ENCODE results near the gene GNL2.
"Not testable (repeated sequence)": the region's sequence is repeated elsewhere in the genome, so short reads cannot be mapped to it uniquely, and the experiment has no call there.

Gene GNL2

DNA sequence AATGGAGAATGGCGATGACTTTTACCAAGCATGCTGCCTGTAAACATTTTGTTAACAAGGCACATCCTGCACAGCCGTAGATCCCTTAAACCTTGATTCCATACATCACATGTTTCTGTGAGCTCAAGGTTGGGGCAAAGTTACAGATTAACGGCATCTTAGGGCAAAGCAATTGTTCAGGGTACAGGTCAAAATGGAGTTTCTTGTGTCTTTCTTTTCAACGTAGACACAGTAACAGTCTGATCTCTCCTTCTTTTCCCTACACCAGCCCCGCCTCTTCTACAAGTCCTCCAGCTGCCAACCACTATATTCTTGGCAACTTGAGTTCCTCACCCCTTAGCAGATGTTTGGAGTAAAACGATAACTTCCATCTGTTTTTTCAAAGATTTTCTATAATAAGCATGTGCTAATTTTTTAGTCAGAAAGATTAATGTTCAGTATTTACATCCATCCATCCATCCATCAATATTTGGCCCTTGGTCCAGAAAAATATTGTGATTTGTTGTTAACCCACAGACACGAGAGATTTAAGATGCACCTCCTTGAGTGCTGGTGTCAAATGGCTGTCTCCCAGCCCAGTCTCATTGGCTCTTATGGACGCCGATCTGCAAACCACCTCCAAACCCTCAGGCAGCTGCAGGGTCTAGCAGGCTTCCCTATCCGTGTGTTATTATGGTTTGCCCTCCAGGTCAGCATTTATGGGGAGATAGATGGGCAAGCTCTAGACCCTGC lies 35.2 kb downstream of the GNL2 start:
- no peak overlapping the region for H3K9ac ChIP-seq (ENCODE audit: low read depth, low read length, poor library complexity, severe bottlenecking)
- no peaks in the 10 kb centered on the region for H3K4me1 ChIP-seq (ENCODE audit: insufficient read depth, low read length, poor library complexity, severe bottlenecking)
- no peak overlapping the region for H3K4me2 ChIP-seq (ENCODE audit: low read depth, low read length, poor library complexity, severe bottlenecking)
- H3K9me2 ChIP-seq (replicated peaks; ENCODE audit: low read depth, low read length) = no peaks in the 10 kb centered on the region
- H3K79me2 ChIP-seq (ENCODE audit: insufficient read depth, low read length) = no peaks in the 10 kb centered on the region
- no peaks in the 10 kb centered on the region for H4K20me1 ChIP-seq (ENCODE audit: insufficient read depth, low read length, poor library complexity, severe bottlenecking)
- peaks cover 4% of the 10 kb centered on the region for H3K27me3 ChIP-seq (ENCODE audit: insufficient read depth, low read length, poor library complexity, severe bottlenecking)
- no peak overlapping the region for H2AFZ ChIP-seq (ENCODE audit: low read length)
- no peaks in the 10 kb centered on the region for H3F3A ChIP-seq (ENCODE audit: low read depth)
- H3K4me3 ChIP-seq (ENCODE audit: low read length, poor library complexity, severe bottlenecking) = no peak overlapping the region
- H3K9me3 ChIP-seq (ENCODE audit: insufficient read depth, low read depth, low read length) = no peaks in the 10 kb centered on the region
- no peak for TF ChIP-seq EZH2phosphoT487 (IDR thresholded peaks at IDR 0.05; ENCODE audit: borderline replicate concordance)
- TF ChIP-seq, protein P1, sequence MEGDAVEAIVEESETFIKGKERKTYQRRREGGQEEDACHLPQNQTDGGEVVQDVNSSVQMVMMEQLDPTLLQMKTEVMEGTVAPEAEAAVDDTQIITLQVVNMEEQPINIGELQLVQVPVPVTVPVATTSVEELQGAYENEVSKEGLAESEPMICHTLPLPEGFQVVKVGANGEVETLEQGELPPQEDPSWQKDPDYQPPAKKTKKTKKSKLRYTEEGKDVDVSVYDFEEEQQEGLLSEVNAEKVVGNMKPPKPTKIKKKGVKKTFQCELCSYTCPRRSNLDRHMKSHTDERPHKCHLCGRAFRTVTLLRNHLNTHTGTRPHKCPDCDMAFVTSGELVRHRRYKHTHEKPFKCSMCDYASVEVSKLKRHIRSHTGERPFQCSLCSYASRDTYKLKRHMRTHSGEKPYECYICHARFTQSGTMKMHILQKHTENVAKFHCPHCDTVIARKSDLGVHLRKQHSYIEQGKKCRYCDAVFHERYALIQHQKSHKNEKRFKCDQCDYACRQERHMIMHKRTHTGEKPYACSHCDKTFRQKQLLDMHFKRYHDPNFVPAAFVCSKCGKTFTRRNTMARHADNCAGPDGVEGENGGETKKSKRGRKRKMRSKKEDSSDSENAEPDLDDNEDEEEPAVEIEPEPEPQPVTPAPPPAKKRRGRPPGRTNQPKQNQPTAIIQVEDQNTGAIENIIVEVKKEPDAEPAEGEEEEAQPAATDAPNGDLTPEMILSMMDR (conservative IDR thresholded peaks at IDR 0.05; ENCODE audit: low read length) = no peak
- peaks cover 10% of the 10 kb centered on the region; the same call in 1 of the 2 replicates for H3K36me3 ChIP-seq (ENCODE audit: insufficient read depth, low read length)

DNA sequence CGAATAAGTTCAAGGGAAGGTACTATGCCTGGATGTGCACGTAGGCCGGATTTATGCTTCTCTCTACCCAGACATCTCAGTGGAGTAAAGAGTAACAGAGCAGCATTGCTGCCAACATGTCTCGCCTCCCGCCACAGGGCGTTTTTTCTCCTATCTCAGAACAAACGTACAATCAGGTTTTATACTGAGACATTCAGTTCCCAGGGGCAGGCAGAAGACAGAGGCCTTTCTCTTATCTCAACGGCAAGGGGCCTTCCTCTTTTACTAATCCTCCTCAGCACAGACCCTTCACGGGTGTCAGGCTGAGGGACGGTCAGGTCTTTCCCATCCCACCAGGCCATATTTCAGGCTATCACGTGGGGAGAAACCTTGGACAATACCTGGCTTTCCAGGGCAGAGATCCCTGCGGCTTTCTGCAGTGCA lies 35.8 kb downstream of the GNL2 start:
- not testable (repeated sequence) for H3K79me2 ChIP-seq (ENCODE audit: insufficient read depth, low read length); H3K9ac ChIP-seq (ENCODE audit: low read depth, low read length, poor library complexity, severe bottlenecking); H3K4me1 ChIP-seq (ENCODE audit: insufficient read depth, low read length, poor library complexity, severe bottlenecking); H3K9me2 ChIP-seq (replicated peaks; ENCODE audit: low read depth, low read length); H3K27me3 ChIP-seq (ENCODE audit: insufficient read depth, low read length, poor library complexity, severe bottlenecking); H4K20me1 ChIP-seq (ENCODE audit: insufficient read depth, low read length, poor library complexity, severe bottlenecking); H3K4me2 ChIP-seq (ENCODE audit: low read depth, low read length, poor library complexity, severe bottlenecking); H3K4me3 ChIP-seq (ENCODE audit: low read length, poor library complexity, severe bottlenecking); H3K36me3 ChIP-seq (ENCODE audit: insufficient read depth, low read length); H2AFZ ChIP-seq (ENCODE audit: low read length); H3K9me3 ChIP-seq (ENCODE audit: insufficient read depth, low read depth, low read length); H3F3A ChIP-seq (ENCODE audit: low read depth)

DNA sequence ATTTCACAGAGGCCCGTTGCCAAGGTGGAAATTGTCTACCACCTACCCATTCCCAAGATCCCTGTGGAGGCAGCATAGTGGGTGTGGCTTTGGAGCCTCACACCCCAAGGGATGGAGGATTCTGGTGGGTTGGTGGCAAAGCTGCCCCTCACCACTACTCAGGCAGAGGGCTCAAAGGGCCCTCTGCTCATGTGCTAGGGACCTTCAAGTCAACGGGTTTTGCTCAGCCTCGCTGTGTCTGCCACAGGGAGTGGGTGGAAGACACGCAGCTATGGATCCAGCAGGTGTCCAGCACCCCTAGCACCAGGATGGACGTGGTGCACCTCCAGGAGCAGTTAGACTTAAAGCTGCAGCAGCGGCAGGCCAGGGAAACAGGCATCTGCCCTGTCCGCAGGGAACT lies 36.7 kb downstream of the GNL2 start:
- Histone ChIP-seq H3K9ac (ENCODE audit: low read depth, low read length, poor library complexity, severe bottlenecking) (no peak overlapping the region), H3K4me3 (ENCODE audit: low read length, poor library complexity, severe bottlenecking) (no peak overlapping the region)
- TF ChIP-seq, protein P1 (conservative IDR thresholded peaks at IDR 0.05; ENCODE audit: low read length) = no peak
- no peak for TF ChIP-seq EZH2phosphoT487 (IDR thresholded peaks at IDR 0.05; ENCODE audit: borderline replicate concordance)

DNA sequence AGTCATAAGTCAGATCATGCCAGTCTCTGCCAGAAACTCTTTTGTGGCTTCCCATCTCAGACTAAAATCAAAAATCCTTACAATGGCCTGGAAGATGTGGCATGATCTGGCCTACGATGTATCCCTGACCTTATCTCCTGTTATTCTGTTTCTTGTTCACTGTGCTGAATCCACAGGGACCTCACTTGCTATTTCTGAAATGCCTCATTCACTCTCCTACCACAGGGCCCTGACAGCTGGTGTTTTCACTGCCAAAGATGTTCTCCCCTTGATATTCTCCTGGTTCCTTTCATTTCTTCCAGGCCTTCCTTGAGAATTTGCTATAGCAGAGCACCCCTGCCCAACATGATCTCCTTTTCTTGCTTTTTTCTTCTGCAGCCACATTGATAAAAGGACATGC lies 37.3 kb downstream of the GNL2 start:
- peaks cover under 1% of the 10 kb centered on the region for H3K4me1 ChIP-seq (ENCODE audit: insufficient read depth, low read length, poor library complexity, severe bottlenecking)
- 0 out of 2 replicates have a peak, but pooled peaks cover 3% of the 10 kb centered on the region for H3K9me3 ChIP-seq (ENCODE audit: insufficient read depth, low read depth, low read length)
- no peak for TF ChIP-seq EZH2phosphoT487 (IDR thresholded peaks at IDR 0.05; ENCODE audit: borderline replicate concordance)
- TF ChIP-seq, protein P1 (conservative IDR thresholded peaks at IDR 0.05; ENCODE audit: low read length) = no peak
- no peaks in the 10 kb centered on the region for H3F3A ChIP-seq (ENCODE audit: low read depth)
- peaks cover 6% of the 10 kb centered on the region for H4K20me1 ChIP-seq (ENCODE audit: insufficient read depth, low read length, poor library complexity, severe bottlenecking)
- H3K4me2 ChIP-seq (ENCODE audit: low read depth, low read length, poor library complexity, severe bottlenecking) = no peak overlapping the region
- H3K27me3 ChIP-seq (ENCODE audit: insufficient read depth, low read length, poor library complexity, severe bottlenecking) = peaks cover 4% of the 10 kb centered on the region
- no peak overlapping the region for H3K9ac ChIP-seq (ENCODE audit: low read depth, low read length, poor library complexity, severe bottlenecking)
- H2AFZ ChIP-seq (ENCODE audit: low read length) = no peak overlapping the region
- H3K79me2 ChIP-seq (ENCODE audit: insufficient read depth, low read length) = peaks cover 7% of the 10 kb centered on the region
- H3K9me2 ChIP-seq (replicated peaks; ENCODE audit: low read depth, low read length) = no peaks in the 10 kb centered on the region
- no peak overlapping the region for H3K4me3 ChIP-seq (ENCODE audit: low read length, poor library complexity, severe bottlenecking)
- H3K36me3 ChIP-seq (ENCODE audit: insufficient read depth, low read length) = no peaks in the 10 kb centered on the region

More for the DNA sequence above, 36.7 kb downstream of the GNL2 start:
- H3K79me2 ChIP-seq (ENCODE audit: insufficient read depth, low read length) = peaks cover under 1% of the 10 kb centered on the region; the same call in 1 of the 2 replicates
- H3K9me2 ChIP-seq (replicated peaks; ENCODE audit: low read depth, low read length) = no peaks in the 10 kb centered on the region
- H2AFZ ChIP-seq (ENCODE audit: low read length) = no peak overlapping the region
- no peaks in the 10 kb centered on the region for H4K20me1 ChIP-seq (ENCODE audit: insufficient read depth, low read length, poor library complexity, severe bottlenecking)
- H3K9me3 ChIP-seq (ENCODE audit: insufficient read depth, low read depth, low read length) = 0 out of 2 replicates have a peak, but pooled peaks cover 3% of the 10 kb centered on the region
- H3K27me3 ChIP-seq (ENCODE audit: insufficient read depth, low read length, poor library complexity, severe bottlenecking) = peaks cover 4% of the 10 kb centered on the region
- H3K4me1 ChIP-seq (ENCODE audit: insufficient read depth, low read length, poor library complexity, severe bottlenecking) = no peaks in the 10 kb centered on the region
- no peaks in the 10 kb centered on the region for H3F3A ChIP-seq (ENCODE audit: low read depth)
- no peaks in the 10 kb centered on the region for H3K36me3 ChIP-seq (ENCODE audit: insufficient read depth, low read length)
- no peak overlapping the region for H3K4me2 ChIP-seq (ENCODE audit: low read depth, low read length, poor library complexity, severe bottlenecking)

Data from Loucy (cell line).